GM18951 (cell line): Measurements from ENCODE around the gene MKRN3.

Experiments
- POLR2A ChIP-seq: IDR thresholded peaks from 4 replicates; pipeline ENCODE4 v1.6.1; 2011; ENCODE audit warnings: mild to moderate bottlenecking; ENCODE audit not compliant: insufficient read length, insufficient read depth; ENCODE audit errors: extremely low read depth
- in situ Hi-C: fragments of 300-500 bp; cut with MboI; formaldehyde crosslinking; loops from one replicate; pipeline ENCODE4 v1.12.0; 2022; ENCODE audit warnings: low sequenced_read_pairs, mixed read lengths, inconsistent platforms; ENCODE audit not compliant: unreplicated experiment

MKRN3 gene

DNA sequence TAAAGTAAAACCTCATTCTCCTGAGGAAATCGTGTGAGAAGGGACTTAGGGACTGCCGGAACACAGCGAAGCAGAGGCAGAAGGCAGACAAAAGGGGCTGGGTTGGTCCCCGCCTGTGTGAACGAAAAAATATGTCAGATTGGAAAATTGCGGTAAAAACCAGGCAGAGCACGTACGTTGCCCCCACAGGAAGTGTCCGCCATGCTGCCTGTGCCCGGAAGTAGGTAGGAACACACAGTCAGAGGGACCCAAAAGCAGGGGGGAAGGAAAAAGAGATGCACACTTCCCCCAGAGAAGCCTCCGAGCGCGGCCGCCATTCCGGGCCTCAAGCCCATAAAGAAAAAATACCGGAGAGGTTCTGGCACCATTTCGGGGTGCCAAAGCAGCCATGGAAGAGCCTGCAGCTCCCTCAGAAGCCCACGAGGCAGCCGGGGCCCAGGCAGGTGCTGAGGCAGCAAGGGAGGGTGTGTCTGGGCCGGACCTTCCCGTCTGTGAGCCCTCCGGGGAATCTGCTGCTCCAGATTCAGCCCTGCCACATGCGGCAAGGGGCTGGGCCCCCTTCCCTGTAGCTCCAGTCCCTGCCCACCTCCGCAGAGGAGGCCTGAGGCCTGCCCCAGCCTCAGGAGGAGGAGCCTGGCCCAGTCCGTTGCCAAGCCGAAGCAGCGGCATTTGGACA is at the start of gene MKRN3:
Gene MKRN3 (plus strand): TSS at position 280 of the 676 bp plus-strand sequence. CDS start 109 bp downstream, at position 389.
- in situ Hi-C loops: no loop called here
- no peak for TF ChIP-seq POLR2A

DNA sequence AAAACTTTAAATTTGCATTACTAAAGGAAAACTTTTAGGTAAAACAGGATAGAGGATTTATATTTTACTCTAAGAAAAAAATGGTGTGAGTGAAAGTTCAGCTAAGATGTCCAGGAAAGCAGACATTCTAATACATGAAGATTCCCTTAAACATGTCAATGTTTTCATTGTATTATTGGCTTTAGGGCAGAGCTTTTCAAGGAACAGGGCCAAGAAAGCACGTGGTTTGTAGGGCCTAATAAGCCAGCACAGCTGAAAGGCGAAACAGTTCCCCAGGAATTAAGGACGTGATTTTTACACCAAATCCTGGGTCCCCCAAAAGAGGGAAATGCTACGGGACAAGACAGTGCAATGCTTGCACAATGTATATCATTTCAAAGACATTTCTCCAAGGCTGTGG is 48.6 kb upstream of the MKRN3 start:
- in situ Hi-C loops: no loop called here
- TF ChIP-seq POLR2A: no peak

DNA sequence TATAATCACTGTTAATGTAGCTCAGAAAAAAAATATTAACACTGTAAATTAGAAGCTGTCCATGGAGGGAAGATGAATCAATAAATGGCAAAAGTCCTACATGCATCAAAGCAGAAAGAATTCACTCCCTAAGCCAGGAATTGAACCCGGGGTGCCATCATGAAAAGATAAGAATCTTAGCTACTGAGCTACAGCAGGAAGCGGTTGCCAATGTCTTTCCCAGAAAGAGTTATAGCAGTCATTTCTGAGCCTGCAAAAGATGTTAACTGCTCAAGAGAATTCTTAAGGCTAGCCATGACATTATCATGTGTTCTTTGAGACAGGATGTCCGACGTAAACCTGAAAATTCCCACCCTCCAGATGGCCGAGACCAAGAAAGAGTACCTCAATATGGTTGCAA is 47.4 kb upstream of the MKRN3 start:
- in situ Hi-C loops: no loop called here
- TF ChIP-seq POLR2A: no peak

GRCh38 chr15:23524816-23525215 is 40.7 kb upstream of the MKRN3 start:
- in situ Hi-C loops: no loop called here
- TF ChIP-seq POLR2A: no peak

DNA sequence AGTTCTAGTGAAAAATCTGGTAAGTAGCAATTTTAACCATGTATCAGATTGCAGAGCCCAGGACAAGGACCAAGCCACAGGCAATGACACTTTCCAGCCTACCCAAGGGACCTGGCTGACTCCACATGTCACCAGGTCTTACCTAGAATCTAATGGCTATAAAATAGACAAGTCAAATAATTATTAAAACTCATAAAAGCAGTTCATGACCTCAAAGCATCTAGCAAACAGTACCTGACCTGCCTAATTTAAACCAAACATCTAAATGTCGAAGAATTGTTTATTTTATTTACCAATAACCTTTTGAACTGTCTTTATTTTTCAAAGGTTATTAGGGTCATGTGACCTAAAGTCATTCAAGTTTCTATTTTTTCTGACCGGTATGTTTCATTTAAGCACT is 35.6 kb upstream of the MKRN3 start:
- TF ChIP-seq POLR2A: no peak
- in situ Hi-C loops: no loop called here

DNA sequence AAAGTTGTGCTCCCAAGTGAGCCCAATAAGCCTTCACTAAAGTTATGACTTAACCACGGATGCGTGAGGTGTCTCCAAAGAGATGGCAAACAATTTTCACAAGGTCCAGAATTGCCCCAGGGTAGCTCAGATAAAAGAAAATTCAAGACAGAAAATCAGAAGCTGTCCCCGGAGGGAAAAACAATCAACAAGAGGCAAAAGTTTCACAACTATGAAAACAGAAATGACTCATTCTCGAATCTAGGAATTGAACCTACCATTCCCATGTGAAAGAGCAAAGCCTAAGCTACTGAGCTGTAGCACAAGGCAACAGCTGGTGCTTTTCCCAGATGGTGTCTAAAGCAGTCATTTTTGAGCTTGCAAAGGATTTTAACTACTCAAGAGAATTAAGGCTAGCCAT is 33.5 kb upstream of the MKRN3 start:
- no peak for TF ChIP-seq POLR2A
- in situ Hi-C loops: no loop called here

GRCh38 chr15:23536659-23537058 is 28.8 kb upstream of the MKRN3 start:
- in situ Hi-C loops: no loop called here
- no peak for TF ChIP-seq POLR2A

DNA sequence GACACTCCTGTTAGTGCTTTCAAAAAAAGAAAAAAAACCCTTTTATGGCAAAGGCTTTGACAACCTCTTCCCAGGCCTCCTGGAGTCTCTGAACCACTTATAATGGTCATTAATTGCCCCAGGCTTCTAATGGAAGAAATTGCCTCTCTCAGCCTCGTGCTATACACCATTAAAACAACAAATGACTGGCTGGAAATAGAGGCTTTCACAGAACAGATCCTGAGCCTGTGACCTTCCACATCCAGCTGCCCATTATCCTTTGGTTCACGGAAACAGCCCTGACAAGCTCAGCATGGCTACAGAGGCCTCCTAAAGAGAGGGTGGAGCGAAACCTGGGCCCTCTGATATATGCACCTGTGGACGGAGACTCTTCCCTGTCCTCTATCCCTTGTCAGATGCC is 26.8 kb upstream of the MKRN3 start:
- in situ Hi-C loops: no loop called here
- no peak for TF ChIP-seq POLR2A

DNA sequence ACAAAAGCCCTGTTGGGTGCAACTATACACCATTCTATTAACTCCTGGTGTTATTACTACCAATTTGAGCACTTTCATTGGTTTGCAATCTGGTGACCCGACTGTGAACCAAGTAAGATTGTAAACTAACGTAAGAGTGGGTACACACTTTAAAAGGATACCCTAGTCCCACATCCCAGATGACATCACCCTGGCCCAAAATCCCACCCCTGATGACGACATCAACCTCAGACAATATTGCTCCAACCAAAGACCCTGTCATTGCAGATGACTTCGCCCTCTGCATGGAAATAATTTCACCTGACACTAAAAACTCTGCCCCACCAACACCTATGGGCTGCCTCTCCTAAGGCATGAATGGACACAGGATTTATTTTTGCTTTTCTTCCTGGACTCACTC is 25.6 kb upstream of the MKRN3 start:
- in situ Hi-C loops: no loop called here
- no peak for TF ChIP-seq POLR2A

DNA sequence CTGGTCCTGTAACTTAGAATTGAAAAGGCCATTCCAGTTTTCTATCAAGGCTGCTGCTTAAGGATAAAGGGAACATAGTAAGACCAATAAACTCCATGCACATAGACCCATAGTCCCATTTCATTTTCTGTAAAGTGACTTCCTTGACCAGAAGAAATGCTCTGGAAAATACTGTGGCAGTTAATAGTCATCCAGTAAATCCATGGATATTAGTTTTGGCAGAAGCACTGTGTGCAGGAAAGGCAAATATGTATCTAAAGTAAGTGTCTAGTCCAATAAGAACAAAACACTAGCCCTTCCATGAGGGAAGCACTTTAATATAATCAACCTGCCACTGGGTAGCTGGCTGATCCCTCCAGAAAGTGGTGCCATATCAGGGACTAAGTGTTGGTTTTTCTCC is 19.3 kb upstream of the MKRN3 start:
- in situ Hi-C loops: no loop called here
- no peak for TF ChIP-seq POLR2A

- in situ Hi-C loops: no loop called here
- no peak for TF ChIP-seq POLR2A
Measured at GRCh38 chr15:23548071-23548470, 17.4 kb upstream of the MKRN3 start.

GRCh38 chr15:23561914-23562313 is 3.6 kb upstream of the MKRN3 start:
- no peak for TF ChIP-seq POLR2A
- in situ Hi-C loops: no loop called here

DNA sequence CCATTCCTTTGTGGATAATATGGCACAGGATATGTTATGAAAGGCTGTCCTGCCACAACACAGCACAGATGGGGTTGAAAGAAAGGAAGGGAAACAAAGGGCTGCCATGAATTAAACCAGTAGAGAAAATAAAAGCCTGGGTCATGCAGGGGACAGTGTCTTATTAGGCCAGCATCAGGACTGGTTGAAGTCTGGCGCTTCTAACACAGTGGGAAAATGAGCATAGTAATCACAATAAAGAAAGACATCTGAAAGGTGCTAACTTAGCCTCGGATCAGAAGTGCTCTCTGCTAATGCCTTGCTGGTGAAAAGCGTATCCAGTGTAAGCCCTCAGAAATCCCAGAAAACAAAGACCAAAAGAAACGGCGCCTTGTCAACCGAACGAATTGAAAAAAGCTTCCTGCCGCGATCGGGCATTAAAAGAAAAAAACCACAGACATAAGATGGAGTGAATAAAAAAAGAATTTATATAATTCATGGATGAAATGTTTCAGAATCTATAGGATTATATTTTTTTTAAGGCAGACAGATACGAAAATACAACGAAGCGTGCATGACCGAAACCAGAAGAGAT is 566 bp upstream of the MKRN3 start:
- in situ Hi-C loops: no loop called here
- no peak for TF ChIP-seq POLR2A

- TF ChIP-seq POLR2A: no peak
- in situ Hi-C loops: no loop called here
Measured at GRCh38 chr15:23566071-23566554, 639 bp downstream of the MKRN3 start.

GRCh38 chr15:23566651-23567050 is 1.2 kb downstream of the MKRN3 start:
- no peak for TF ChIP-seq POLR2A
- in situ Hi-C loops: no loop called here

- in situ Hi-C loops: no loop called here
- no peak for TF ChIP-seq POLR2A
Measured at GRCh38 chr15:23567921-23568320, 2.4 kb downstream of the MKRN3 start.
